GM19240 (cell line): ENCODE measurements around the gene PPP1R9B.

ENCODE experiments used
- DNase-seq: peaks from one replicate; pipeline ENCODE4 v3.0.0; 2011; ENCODE audit warnings: low spot score; ENCODE audit not compliant: insufficient read length

The PPP1R9B gene

DNA sequence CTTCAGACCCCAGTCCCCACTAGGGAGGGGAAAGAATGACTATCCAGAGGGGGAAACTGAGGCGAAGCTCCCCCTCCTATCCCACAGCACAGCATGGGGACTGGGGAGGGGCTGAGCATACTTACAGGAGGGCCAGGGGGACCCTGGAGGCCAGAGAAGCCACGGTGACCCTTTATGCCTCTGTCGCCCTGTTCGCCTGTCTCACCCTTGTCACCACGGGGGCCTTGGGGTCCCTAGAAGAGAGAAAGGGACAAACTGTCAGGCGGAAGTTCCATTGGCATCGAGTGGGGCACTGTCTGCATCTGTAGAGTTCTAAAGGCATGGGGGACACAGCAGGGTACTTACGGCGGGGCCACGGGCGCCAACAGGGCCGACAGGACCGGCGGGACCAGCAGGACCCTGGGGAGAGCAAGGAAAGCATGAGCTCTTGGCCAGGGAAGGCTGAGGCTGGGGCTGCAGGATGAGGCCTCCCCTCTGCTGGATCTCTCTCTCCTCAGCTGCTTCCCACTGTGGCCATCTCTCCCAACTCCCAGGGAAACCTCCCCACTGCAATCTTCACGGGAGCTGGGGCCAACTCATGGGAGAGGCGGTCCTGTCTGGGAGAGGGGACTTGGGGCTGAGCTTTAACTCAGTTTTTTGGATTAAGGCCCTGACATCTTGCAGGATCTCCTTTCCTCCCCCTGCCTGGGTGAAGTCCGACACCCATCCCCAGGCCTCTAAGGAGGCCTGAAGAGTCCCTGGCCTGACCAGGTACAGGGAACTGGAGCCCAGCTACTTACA is 37.5 kb upstream of the PPP1R9B start:
- no peak for DNase-seq

DNA sequence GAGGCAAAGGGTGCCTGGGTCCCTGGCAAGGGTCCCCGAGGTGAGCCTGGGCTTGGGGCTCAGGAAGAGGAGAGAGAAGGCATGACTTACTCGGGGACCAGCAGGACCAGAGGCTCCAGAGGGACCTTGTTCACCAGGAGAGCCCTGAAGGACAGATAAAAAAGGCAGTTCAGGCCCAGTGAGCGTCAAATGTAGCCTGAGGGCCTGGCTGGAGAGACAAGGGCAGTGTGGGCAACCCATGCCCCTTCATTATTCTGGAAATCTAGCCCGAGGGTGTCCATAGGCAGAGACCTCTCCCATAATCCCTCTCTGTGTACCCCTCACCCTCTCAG is 36.9 kb upstream of the PPP1R9B start:
- DNase-seq = no peak

DNA sequence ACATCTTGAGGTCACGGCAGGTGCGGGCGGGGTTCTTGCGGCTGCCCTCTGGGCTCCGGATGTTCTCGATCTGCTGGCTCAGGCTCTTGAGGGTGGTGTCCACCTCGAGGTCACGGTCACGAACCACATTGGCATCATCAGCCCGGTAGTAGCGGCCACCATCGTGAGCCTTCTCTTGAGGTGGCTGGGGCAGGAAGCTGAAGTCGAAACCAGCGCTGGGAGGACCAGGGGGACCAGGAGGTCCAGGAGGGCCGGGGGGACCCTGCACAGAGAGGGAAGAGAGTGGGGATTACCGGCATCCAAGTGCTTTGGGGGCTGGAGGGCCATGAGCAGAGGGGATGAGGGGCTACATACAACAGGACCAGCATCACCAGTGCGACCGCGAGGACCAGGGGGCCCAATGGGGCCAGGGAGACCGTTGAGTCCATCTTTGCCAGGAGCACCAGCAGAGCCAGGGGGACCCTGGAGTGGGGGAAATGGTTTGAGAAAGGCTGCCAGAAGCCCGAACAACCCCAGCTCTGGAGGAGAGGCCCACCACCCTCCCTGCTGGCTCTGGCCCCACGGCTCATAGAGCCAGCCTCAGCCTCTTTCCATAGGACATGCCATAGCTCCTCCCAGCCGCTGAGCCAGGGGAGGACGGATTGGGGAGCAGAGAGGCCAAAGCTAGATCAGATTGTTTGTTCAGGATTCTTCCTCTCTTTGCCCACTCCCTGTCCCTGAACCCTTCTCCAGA is 36.4 kb upstream of the PPP1R9B start:
- no peak for DNase-seq

DNA sequence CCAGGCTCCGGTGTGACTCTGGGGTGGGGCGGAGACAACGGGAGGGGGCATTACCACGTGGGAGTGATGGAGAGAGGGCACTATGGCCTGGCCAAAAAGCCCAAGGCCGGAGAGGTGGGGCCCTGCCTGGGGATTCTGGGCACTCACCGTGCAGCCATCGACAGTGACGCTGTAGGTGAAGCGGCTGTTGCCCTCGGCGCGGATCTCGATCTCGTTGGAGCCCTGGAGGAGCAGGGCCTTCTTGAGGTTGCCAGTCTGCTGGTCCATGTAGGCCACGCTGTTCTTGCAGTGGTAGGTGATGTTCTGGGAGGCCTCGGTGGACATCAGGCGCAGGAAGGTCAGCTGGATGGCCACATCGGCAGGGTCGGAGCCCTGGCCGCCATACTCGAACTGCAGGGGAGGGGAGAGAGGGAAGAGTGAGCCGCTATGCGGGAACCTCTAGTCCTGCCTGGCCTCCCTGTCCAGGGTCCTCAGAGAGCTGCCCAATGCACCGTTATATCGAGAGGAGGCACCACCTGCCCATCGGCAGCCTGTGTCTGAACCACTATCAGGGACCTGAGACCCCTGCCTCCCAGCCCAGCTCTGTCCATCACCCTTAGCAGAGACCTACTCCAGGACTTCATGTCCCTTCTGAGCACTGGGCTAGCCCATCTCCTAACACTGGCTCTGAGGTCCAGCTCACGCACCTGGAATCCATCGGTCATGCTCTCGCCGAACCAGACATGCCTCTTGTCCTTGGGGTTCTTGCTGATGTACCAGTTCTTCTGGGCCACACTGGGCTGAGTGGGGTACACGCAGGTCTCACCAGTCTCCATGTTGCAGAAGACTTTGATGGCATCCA is 35.4 kb upstream of the PPP1R9B start:
- no peak for DNase-seq

DNA sequence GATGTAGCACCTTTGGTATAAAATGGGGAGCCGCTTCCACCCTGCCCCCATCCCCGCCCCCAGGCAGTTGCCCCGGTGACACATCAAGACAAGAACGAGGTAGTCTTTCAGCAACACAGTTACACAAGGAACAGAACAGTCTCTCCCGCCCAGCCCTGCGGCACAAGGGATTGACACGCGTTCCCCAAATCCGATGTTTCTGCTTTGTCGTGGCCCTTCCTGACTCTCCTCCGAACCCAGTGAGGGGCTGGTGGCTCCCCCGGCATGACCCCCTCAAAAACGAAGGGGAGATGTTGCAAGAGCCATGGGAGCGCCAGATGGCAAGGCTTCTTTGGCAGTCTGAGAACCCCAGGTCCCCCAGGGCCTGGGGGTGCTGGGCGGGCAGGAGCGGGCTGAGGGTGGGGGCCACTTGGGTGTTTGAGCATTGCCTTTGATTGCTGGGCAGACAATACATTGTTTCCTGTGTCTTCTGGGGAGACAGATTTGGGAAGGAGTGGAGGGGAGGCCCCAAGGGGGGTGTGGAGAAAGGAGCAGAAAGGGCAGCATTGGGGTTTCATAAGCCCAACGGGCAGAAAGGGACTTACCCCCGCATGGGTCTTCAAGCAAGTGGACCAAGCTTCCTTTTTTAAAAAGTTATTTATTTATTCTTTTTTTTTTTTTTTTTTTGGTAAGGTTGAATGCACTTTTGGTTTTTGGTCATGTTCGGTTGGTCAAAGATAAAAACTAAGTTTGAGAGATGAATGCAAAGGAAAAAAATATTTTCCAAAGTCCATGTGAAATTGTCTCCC is 34.3 kb upstream of the PPP1R9B start:
- no peak for DNase-seq

DNA sequence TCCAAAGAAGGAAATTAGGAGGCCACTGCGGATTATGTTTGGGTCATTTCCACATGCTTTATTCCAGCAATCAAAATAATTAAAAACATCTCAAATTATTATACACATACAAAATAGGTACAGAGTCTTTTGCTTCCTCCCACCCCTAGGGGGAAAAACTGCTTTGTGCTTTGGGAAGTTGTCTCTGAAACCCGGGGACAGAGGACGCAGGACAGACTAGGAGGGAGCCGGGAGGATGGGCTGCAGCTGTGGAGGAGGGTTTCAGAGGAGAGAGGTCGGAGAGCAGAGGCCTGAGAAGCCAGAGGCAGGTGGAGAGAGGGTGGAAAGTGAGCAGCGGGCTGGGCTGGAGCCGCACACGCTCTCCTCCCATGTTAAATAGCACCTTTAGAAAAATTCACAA is 33.6 kb upstream of the PPP1R9B start:
- DNase-seq = no peak

DNA sequence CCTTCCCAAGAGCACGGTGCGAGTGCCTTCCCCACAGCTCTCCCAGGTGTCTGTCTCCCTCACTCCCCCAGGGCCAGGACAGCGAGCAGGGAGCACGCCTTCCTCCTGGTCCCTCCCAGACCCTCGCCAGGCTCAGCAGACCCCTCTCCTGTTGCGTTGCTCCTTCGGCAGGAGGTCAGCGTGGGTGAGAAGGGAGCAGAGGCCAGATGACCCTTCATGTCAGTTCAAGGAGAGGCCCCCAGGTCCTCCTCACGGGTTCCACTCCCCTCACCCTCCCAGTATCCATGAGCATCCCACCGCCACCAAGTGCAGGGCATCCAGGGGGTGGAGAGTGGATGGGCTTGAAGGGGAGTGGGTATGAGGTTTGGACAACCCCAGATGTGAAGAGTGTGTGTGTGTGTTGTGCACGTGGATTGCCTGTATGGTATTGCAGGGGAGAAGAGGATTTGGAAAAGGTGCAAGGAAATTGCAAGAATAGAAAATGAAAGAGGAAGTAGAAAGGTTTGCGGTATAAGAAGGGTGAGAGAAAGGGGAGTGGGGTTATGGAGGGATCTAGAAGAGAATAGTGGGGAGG is 33.0 kb upstream of the PPP1R9B start:
- DNase-seq = no peak

DNA sequence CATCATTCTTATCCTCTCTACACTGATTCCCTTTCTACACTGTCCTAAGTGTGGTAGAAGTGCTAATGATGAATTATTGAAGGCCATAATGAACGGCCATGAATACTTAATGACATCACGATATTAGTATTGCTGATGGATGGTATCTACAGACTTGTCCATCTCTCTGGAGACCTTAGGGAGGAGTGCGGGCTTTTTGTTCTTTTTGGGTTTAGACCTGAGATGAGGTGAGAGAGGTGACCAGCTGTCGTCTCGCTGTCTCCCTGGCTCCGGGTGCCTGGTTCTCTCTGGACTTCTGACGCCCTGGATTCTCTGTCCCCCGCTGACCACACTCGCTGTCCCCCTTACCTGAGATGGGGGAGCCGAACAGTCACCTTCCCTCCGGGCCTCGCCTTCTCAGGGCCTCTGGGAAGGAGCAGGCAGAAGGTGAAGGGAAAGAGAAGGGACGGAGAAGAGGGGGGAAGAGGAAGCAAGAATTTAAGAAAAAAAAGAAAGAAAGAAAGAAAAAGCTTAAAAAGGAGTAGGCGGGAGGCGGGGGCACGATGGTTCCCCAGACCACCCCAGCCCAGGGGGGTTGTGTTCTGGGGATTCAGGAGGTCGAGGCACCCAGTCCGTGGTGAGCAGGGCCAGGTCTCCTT is 32.4 kb upstream of the PPP1R9B start:
- DNase-seq = no peak

DNA sequence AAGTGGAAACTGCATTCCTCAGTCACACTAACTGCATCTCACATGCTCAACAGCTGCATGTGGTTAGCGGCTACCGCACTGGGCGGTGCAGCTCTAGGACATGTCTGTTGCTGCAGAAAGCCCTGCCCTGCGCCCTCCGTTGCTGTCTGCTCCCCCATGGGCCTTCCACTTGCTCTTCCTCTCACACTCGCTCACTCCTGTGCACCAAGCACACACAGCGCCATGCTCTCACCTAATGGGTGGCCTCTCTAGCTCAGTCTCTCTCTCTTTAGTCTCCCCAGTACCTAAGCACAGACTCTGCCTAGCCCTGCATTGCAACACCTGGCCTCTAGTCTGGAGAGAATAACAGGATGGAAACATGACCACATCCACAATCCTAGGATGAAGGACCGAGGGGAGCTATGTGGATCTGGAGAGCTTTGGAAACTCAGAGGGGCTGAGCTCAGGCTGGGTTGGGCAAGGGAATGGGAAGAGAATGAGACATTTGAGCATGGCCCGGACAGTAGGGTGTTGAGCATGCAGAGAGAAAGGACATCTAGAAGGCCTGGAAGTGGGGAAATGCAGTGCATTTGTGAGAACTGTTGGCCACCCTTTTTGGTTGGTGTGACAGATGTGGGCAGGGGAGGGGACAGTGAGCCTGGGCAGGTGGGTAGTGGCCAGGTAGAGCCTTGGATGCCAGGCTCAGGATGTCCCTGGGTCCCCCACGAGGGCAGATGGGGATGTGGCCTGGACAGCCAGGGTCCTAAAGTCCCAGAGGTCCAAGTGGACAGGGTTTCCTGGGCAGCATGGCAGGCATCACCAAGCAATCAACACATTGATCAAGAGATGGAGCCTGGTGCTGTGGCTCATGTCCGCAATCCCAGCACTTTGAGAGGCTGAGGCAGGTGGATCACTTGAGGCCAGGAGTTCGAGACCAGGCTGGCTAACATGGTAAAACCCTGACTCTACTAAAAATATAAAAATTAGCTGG is 31.4 kb upstream of the PPP1R9B start:
- DNase-seq = no peak

DNA sequence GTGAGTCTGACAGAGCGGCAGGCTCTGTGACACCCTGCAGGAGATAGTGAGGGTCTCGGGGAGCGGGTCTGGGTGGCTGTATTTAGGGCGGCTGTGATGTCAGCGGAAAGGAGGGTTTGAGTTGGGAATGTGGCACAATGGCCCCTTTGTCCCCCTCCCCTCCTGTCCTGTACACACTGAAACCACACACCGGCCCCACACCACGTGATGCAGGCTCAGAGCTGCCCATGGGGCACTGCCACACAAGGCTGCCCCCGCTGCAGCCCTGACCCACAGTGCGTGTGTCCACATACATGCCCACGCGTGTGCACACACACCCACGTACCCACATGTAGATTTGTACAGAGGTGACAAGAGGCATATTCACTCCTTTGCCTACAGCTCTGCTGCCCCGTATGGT is 30.7 kb upstream of the PPP1R9B start:
- no peak for DNase-seq

DNA sequence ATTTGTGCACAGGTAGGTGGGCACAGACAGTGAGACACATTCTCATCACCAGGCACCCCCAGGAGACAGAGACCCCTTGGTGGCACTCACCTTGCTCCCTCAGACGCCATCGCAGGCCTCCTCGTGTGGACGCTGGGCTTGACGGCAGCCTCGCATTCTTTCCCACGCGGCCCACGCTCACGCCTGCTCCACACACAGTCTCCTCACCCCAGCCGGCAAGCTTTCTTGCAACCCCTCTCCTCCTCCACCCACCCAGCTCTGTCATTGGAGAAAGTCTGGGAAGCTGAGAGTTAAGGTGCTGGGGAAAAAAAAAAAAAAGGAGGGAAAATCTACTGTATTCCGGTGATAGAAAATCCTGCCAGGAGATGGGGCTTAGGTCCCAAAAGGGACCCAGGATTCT is 30.1 kb upstream of the PPP1R9B start:
- DNase-seq = no peak

DNA sequence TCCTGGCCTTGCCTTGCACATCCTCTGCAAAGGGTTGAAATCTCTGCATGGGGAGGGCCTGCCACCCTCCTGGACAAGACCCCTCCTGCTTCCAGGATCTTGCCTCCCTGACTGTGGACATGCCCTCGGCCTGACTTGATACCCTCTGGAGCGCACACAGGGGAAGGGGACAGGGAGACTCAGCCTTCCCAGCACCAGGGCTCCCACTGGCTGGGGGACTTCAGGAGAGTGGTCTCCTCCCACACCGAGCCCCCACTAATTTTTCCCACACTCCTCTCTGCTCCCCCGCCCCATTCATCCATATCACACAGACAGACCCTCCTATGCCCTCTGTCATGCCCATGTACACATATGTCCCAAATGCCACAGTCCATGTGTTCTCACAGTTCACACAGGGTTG is 29.6 kb upstream of the PPP1R9B start:
- DNase-seq = no peak

DNA sequence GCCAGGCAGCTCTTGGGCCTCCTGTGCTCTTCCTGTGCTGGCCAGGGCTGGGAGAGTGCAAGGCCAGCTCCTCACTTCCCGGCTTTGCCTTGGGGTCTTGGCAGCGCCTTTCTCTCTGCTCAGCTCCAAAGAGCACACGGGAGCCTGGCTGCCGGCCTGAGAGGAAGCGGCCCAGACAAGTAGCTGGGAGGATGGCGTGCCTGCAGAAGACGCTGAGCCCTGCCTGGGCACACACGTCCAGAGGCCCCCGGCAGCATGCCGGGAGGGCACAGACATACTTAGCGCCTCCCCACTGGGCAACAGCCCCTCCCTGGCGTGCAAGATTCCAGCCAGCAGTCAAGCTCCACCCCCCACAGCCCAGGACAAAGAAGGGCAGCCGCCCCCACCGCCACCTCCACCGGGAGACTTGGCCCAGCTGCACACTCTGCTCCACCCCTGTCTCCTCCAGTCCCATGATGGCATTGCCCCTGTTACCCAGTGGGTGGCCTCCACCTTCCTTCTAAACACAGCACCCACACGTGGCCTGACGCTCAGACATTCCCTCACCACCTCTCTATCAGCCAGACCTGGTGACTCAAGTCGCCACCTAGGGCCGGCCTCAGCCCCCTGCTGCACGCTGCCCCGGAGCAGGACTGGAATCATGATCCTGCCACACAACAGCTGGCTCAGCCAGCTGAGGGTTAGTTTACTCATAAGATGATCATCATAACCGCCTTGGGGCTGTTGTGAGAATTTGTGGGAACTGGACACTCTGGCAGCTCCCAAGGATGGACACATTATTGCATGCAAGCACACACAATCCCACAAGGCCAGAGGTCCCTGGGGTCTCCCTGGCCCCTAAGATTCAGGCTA is 27.7 kb upstream of the PPP1R9B start:
- DNase-seq = no peak

DNA sequence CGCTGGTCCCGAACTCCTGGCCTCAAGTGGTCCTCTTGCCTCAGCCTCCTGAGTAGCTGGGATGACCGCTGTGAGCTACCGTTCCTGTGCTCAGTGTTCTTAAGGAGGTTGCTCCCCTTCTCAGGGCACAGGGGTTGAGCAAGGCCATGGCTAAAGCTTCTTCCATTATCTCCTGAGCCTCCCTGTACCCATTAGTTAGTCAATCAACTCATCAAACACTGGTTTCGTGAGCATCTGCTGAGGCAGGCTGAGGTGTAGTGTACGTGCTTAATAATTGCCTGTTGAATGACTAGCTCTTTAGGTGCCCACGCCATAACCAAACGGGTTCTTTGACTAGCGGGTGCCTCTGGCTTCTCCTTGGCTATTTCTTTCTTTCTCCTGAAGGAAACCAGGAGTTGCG is 27.0 kb upstream of the PPP1R9B start:
- DNase-seq = no peak

DNA sequence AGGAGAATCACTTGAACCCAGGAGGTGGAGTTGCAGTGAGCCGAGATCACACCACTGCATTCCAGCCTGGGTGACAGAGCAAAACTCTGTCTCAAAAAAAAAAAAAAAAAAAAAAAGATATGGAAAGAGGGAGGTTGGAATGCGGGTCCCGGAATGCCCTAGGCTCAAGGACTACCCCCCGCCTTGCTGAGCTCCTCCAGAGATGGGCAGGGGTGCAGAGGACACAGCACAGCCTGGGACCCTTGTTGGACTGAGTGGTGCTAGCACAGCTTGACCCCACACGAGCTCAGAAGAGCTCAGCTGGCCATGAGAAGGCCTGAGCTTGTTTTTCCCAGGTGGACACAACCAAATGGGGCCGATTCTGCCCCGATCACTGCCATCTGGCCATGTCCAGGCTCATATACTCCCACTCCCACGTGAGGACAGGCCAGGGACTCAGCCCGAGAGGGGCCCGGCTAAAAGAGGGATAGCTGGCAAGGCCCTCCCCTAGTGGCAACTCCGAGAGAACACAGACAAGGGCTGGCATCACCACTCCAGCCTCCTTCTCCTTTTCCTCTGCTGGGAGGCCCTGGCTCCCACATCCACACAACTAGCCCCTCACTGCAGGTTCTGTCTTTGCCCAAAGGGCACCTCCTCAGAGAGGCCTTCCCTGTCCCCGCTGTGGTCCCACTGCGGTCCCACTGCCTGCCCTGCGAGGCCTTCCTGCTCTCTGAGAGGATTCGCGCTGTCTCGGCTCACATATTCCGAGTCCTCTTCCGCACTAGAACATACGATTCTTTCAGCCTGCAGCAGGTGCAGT is 26.3 kb upstream of the PPP1R9B start:
- DNase-seq = no peak

DNA sequence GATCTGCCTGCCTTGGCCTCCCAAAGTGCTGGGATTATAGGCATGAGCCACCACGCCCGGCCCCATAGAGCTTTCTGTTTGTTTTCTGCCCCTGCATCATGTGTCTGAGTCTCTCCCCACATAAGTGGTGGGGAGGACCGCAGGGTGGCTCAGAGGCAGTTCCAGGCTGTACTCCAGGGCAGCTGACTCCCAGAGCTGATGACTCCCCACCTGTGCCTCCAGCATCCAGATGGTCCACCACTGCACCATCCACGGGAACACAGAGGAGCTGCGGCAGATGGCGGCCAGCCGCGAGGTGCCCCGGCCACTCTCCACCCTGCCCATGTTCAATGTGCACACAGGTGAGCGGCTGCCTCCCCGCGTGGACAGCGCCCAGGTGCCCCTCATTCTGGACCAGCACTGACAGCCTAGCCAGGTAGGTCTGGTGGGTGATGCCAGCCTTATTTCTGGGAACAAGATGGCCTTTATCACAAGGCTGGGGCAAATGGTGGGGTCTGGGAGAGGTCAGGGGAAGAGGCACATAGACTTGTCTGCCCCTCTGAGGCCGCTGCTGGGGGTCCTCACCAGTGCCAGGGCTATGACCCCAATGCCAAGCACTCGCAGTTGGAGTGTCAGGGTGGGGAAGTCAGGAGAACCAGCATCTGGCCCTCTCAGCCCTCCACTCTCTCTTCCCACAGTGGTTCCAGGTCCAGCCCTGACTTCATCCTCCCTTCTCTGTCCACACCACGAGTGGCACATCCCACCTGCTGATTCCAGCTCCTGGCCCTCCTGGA is 24.7 kb upstream of the PPP1R9B start:
- no peak for DNase-seq

DNA sequence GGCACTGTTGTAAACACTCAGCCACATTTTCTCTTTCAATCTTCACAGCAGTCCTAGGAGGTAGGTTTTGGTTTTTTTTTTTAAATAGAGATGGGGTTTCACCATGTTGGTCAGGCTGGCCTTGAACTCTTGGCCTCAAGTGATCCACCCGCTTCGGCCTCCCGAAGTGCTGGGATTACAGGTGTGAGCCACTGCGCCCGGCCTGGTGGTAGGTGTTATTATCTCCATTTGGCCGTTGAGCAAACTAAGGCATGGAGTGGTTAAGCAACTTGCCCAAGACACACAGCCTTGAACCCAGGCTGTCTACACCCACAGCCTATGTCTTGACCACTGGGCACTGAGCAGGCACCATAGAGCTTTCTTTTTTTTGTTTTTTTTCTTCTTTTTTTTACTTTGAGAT is 24.0 kb upstream of the PPP1R9B start:
- DNase-seq = no peak
